Activated CD8-positive, alpha-beta T cell treated with anti-CD3 and anti-CD28 coated beads for 36 hours (primary cell): ENCODE results near the gene TBL1X. TPM values are rescaled to one million over a fixed set of nuclear protein-coding genes. Genes with fewer than 3 reads are reported as not detected.

Experiments
- ATAC-seq: fragments of 200-7000 bp; cut with Tn5 transposase; one replicate; pipeline ENCODE4 v1.10.0; 2021; ENCODE audit warnings: mild to moderate bottlenecking, moderate library complexity
- CTCF ChIA-PET: fragments of 350-600 bp; sonication (Branson Sonifier 250); formaldehyde crosslinking; loops from one replicate; lab custom pipeline; 2021; ENCODE audit warnings: antibody characterized with exemption; lab: Charles Lee
- POLR2A ChIA-PET: fragments of 350-600 bp; sonication (Branson Sonifier 250); formaldehyde crosslinking; loops from one replicate; lab custom pipeline; 2021; ENCODE audit warnings: antibody characterized with exemption; lab: Charles Lee
- DNase-seq: peaks from one replicate; pipeline ENCODE4 v3.0.0-alpha.2; 2020
- H3K27ac Mint-ChIP-seq: one replicate; pipeline ENCODE4 v1.8.0; 2021; ENCODE audit warnings: mild to moderate bottlenecking, mixed read lengths
- H3K27me3 Mint-ChIP-seq: one replicate; pipeline ENCODE4 v1.8.0; 2021; ENCODE audit warnings: mixed read lengths
- H3K36me3 Mint-ChIP-seq: one replicate; pipeline ENCODE4 v1.8.0; 2021; ENCODE audit warnings: low read depth, mixed read lengths
- H3K4me1 Mint-ChIP-seq: one replicate; pipeline ENCODE4 v1.8.0; 2021; ENCODE audit warnings: low read depth, mixed read lengths
- H3K4me3 Mint-ChIP-seq: one replicate; pipeline ENCODE4 v1.8.0; 2021; ENCODE audit warnings: mild to moderate bottlenecking, moderate library complexity, mixed read lengths
- H3K9me3 Mint-ChIP-seq: one replicate; pipeline ENCODE4 v1.8.0; 2021; ENCODE audit warnings: mixed read lengths
- CTCF ChIP-seq: fragments of 200-600 bp; IDR thresholded peaks from one replicate; pipeline ENCODE4 v1.8.0; 2022; ENCODE audit warnings: antibody characterized with exemption, mild to moderate bottlenecking
- intact Hi-C: fragments of 100-400 bp; cut with micrococcal nuclease; formaldehyde crosslinking; loops from one replicate; pipeline ENCODE4 v1.10.0; 2022
- total RNA-seq, 2 experiments: library from RNA; stranded (reverse); gene quantifications; one replicate each; pipeline ENCODE4 v1.2.3, GENCODE V29; 2021

The TBL1X gene
- total RNA-seq, 2 experiments from 2014 or later: 28.9 to 32.0 TPM

- Mint-ChIP-seq H3K27me3 (peaks cover 29% of the 10 kb centered on the region), H3K4me1 (no peaks in the 10 kb centered on the region)
- intact Hi-C loops: no loop called here
Observed at GRCh38 chrX:9788911-9789310, 324.1 kb downstream of the TBL1X start.

GRCh38 chrX:9789555-9789954, 324.7 kb downstream of the TBL1X start:
- no peaks in the 10 kb centered on the region for H3K9me3 Mint-ChIP-seq
- ATAC-seq (no peak), DNase-seq (no peak)
- H3K4me3 Mint-ChIP-seq: no peak overlapping the region
- H3K36me3 Mint-ChIP-seq: no peaks in the 10 kb centered on the region
- intact Hi-C loops: no loop called here
- ChIA-PET POLR2A (no interaction called here), CTCF (no interaction called here)
- no peak overlapping the region for H3K27ac Mint-ChIP-seq
- peaks cover 28% of the 10 kb centered on the region for H3K27me3 Mint-ChIP-seq
- no peaks in the 10 kb centered on the region for H3K4me1 Mint-ChIP-seq
- TF ChIP-seq CTCF: no peak

More at GRCh38 chrX:9788911-9789310, 324.1 kb downstream of the TBL1X start:
- ChIA-PET CTCF (no interaction called here), POLR2A (no interaction called here)
- TF ChIP-seq CTCF: no peak
- DNase-seq (no peak), ATAC-seq (no peak)
- H3K9me3 Mint-ChIP-seq: no peaks in the 10 kb centered on the region
- H3K36me3 Mint-ChIP-seq: no peaks in the 10 kb centered on the region
- H3K27ac Mint-ChIP-seq: no peak overlapping the region
- H3K4me3 Mint-ChIP-seq: no peak overlapping the region
